Measurements from ENCODE around the gene ADAP1. TPM values are rescaled to one million over a fixed set of nuclear protein-coding genes. Genes with fewer than 3 reads are reported as not detected.

Gene ADAP1
- total and polyA plus RNA-seq, 7 donors: 11.4 to 157 (median 72.6) TPM

DNA sequence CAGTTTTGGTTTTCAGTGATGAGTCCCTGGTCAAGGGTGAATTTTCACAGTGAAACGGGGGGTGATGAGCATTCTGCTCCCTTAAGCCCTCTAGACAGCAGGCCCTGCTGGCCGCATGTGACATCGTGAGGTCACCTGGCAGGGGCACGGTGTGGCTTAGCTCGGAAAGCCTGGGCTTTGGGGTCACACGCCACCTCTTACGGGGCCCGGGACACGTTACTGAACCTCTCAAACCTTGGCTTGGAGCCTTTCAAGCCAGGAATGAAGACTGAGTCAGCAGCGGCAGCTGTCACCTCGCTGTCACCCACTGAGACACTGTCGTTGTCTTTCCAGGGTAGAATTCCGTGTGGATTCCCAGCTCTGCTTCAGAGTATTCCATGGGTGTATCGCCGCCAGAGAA, 74.0 kb downstream of the ADAP1 start:
- intact Hi-C loops (cut with DNase I): no loop called here

GRCh38 chr7:879706-880105, 74.8 kb downstream of the ADAP1 start:
- intact Hi-C loops (cut with DNase I): loop anchor here (5.0 to 10.0 kb wide), 3 partner anchors 73 to 555 kb away; partner anchors contain the start of genes ADAP1 and PDGFA
- Histone ChIP-seq H3K4me3 (no peak overlapping the region), H3K36me3 (peaks cover 0 to 7% (median 2%) of the 10 kb centered on the region in 4 donors), H3K9me3 (no peaks in the 10 kb centered on the region), H3K27me3 (no peaks in the 10 kb centered on the region), H3K4me1 (peaks cover 0 to 78% (median 70%) of the 10 kb centered on the region in 4 donors), H3K27ac (peak overlapping the region in 3 of 4 donors; percentile 35 to 95 (median 89))
- 85% methylated on average over 14 of the region's 14 CpGs for WGBS, 2 donors
- TF ChIP-seq, protein P1, sequence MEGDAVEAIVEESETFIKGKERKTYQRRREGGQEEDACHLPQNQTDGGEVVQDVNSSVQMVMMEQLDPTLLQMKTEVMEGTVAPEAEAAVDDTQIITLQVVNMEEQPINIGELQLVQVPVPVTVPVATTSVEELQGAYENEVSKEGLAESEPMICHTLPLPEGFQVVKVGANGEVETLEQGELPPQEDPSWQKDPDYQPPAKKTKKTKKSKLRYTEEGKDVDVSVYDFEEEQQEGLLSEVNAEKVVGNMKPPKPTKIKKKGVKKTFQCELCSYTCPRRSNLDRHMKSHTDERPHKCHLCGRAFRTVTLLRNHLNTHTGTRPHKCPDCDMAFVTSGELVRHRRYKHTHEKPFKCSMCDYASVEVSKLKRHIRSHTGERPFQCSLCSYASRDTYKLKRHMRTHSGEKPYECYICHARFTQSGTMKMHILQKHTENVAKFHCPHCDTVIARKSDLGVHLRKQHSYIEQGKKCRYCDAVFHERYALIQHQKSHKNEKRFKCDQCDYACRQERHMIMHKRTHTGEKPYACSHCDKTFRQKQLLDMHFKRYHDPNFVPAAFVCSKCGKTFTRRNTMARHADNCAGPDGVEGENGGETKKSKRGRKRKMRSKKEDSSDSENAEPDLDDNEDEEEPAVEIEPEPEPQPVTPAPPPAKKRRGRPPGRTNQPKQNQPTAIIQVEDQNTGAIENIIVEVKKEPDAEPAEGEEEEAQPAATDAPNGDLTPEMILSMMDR (IDR thresholded peaks at IDR 0.05): no peak
- TF ChIP-seq POLR2AphosphoS5 (IDR thresholded peaks at IDR 0.05) (peak in 1 of 4 donors; percentile 9), EP300 (IDR thresholded peaks at IDR 0.05) (no peak), POLR2A (IDR thresholded peaks at IDR 0.05) (no peak)
- DNase-seq: no peak

More for the DNA sequence above, 74.0 kb downstream of the ADAP1 start:
- WGBS, 2 donors: 90 to 91% methylated on average over 15 of the region's 15 CpGs
- DNase-seq: no peak
- Histone ChIP-seq H3K9me3 (no peaks in the 10 kb centered on the region), H3K27me3 (no peaks in the 10 kb centered on the region), H3K4me3 (no peak overlapping the region), H3K36me3 (peaks cover 0 to 7% (median 2%) of the 10 kb centered on the region in 4 donors), H3K4me1 (peaks cover 0 to 72% (median 67%) of the 10 kb centered on the region in 4 donors), H3K27ac (peak overlapping the region in 3 of 4 donors; percentile 35 to 95 (median 89))
- TF ChIP-seq POLR2AphosphoS5 (IDR thresholded peaks at IDR 0.05): no peak
- TF ChIP-seq EP300 (IDR thresholded peaks at IDR 0.05): no peak
- TF ChIP-seq POLR2A (IDR thresholded peaks at IDR 0.05): no peak
- TF ChIP-seq, protein P1 (IDR thresholded peaks at IDR 0.05): no peak

DNA sequence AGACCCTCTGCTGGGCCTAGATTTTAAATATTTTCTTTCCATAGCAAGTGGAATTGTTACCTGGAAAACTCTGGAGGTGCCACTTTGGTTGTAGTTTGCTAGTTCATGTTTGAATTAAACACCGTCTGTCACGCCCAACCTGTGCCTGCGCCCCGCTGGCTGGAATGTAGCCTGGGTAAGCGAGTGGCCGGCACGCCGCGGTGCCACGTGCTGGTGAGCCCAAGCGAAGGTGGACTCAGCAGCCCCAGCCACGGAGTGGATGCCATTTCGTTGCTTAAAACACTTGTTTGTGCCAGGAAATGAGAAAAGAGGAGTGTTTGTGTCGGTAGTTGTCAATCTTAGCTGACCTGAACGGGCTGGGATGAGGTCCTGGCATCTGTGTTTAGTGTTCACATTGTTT, 75.4 kb downstream of the ADAP1 start:
- intact Hi-C loops (cut with DNase I): loop anchor here (5.0 to 10.0 kb wide), 3 partner anchors 73 to 554 kb away; partner anchors contain the start of genes ADAP1 and PDGFA

GRCh38 chr7:877312-878232, 76.9 kb downstream of the ADAP1 start:
- no peak for DNase-seq
- 6 to 11% methylated on average over 47 of the region's 47 CpGs for WGBS, 2 donors
- H3K27ac ChIP-seq: peak overlapping the region; percentile 89 to 95 (median 90)

More for the DNA sequence above, 75.4 kb downstream of the ADAP1 start:
- Histone ChIP-seq H3K4me3 (no peak overlapping the region), H3K27ac (peak overlapping the region in 2 of 4 donors; percentile 89 to 95), H3K36me3 (peaks cover 0 to 7% (median 2%) of the 10 kb centered on the region in 4 donors), H3K27me3 (no peaks in the 10 kb centered on the region), H3K9me3 (no peaks in the 10 kb centered on the region), H3K4me1 (peaks cover 0 to 79% (median 71%) of the 10 kb centered on the region in 4 donors)
- DNase-seq: no peak
- 90 to 92% methylated on average over 15 of the region's 15 CpGs for WGBS, 2 donors
- TF ChIP-seq, protein P1 (IDR thresholded peaks at IDR 0.05): no peak
- no peak for TF ChIP-seq POLR2AphosphoS5 (IDR thresholded peaks at IDR 0.05)

More at GRCh38 chr7:877312-878232, 76.9 kb downstream of the ADAP1 start:
- H3K4me1 ChIP-seq: peaks cover 0 to 79% (median 71%) of the 10 kb centered on the region in 4 donors
- H3K36me3 ChIP-seq: peaks cover 2 to 10% (median 5%) of the 10 kb centered on the region in 4 donors
- no peaks in the 10 kb centered on the region for H3K27me3 ChIP-seq
- no peak for TF ChIP-seq POLR2AphosphoS5 (IDR thresholded peaks at IDR 0.05)
- TF ChIP-seq, protein P1 (IDR thresholded peaks at IDR 0.05): no peak
- no peak for TF ChIP-seq POLR2A (IDR thresholded peaks at IDR 0.05)
- TF ChIP-seq EP300 (IDR thresholded peaks at IDR 0.05): no peak
- intact Hi-C loops (cut with DNase I): loop anchor here (5.0 to 10.0 kb wide), 3 partner anchors 75 to 553 kb away; partner anchors contain the start of genes ADAP1 and PDGFA
- no peaks in the 10 kb centered on the region for H3K9me3 ChIP-seq
- H3K4me3 ChIP-seq: peak overlapping the region; percentile 85 to 92 (median 88)

Measured in sigmoid colon (tissue), 7 donors.